Central memory CD8-positive, alpha-beta T cell (primary cell): ENCODE data around the gene MLST8.
A peak's percentile ranks its signal among the peaks of the same experiment; 100 is the strongest.
"Not testable (repeated sequence)": the region's sequence is repeated elsewhere in the genome, so short reads cannot be mapped to it uniquely, and the experiment has no call there.

Experiments
- ATAC-seq: fragments of 150-1000 bp; cut with Tn5 transposase; replicated peaks from 2 replicates; pipeline ENCODE4 v1.10.0; 2022; ENCODE audit warnings: mild to moderate bottlenecking, moderate FRiP score, moderate number of reproducible peaks; ENCODE audit not compliant: poor library complexity, severe bottlenecking; ENCODE audit errors: extremely low read depth
- DNase-seq, 2 donors: peaks; one replicate each; pipeline ENCODE4 v3.0.0; 2021; ENCODE audit warnings: low spot score in 2 of 2
- H3K27ac Mint-ChIP-seq: one replicate; pipeline ENCODE4 v1.8.0; 2022; ENCODE audit warnings: low read depth, mild to moderate bottlenecking, moderate library complexity, mixed read lengths
- H3K27me3 Mint-ChIP-seq: one replicate; pipeline ENCODE4 v1.8.0; 2022; ENCODE audit warnings: mixed read lengths
- H3K36me3 Mint-ChIP-seq: one replicate; pipeline ENCODE4 v1.8.0; 2022; ENCODE audit warnings: mild to moderate bottlenecking, moderate library complexity, mixed read lengths; ENCODE audit not compliant: insufficient read depth
- H3K4me1 Mint-ChIP-seq: one replicate; pipeline ENCODE4 v1.8.0; 2022; ENCODE audit warnings: mixed read lengths
- H3K4me3 Mint-ChIP-seq: one replicate; pipeline ENCODE4 v1.8.0; 2022; ENCODE audit warnings: mild to moderate bottlenecking, moderate library complexity, mixed read lengths
- H3K9me3 Mint-ChIP-seq: one replicate; pipeline ENCODE4 v1.8.0; 2022; ENCODE audit warnings: mixed read lengths

The MLST8 gene

DNA sequence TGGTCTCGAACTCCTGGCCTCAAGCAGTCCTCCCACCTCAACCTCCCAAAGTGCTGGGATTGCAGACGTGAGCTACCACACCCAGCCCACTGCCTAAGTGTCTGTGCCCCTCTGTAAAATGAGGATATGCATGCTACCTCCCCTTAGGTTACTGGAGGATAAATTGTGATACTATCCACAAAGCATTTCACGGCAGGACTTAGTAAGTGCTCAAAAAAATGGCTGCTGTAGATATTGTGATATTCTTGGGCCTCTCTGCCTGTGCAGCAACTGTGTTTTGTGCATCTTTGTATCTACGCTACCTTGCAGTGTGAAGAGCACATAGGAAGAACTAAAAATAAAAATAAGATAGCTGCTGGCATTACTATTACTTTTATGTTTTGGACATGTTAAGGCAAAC, 7.0 kb upstream of the MLST8 start:
- DNase-seq (no peak), ATAC-seq (no peak)
- H3K27ac Mint-ChIP-seq, result no peak overlapping the region
- H3K9me3 Mint-ChIP-seq, result no peaks in the 10 kb centered on the region
- H3K4me1 Mint-ChIP-seq, result no peaks in the 10 kb centered on the region
- peak overlapping the region; percentile 66 for H3K4me3 Mint-ChIP-seq
- H3K27me3 Mint-ChIP-seq, result peaks cover 35% of the 10 kb centered on the region
- H3K36me3 Mint-ChIP-seq, result peaks cover 1% of the 10 kb centered on the region

DNA sequence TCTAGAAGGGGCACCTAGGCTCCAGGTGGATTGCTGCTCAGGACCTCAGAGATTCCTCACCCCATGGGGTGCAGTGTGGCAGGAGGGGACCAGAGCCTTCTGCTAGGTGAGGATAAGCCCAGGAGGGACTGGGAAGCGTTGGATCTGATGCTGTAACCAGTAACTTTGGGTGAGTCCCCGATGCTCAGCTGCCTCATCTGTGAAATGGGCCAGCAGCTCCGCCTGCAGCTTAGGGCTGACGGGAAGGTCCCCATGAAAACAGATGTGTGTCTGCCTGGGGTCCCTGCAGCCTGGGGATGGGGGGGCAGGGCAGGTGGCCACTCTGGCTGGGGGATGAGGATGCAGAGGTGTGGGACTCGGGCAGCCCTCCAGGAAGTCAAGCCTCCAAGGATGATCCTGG, 6.2 kb upstream of the MLST8 start:
- Mint-ChIP-seq H3K4me1 (no peaks in the 10 kb centered on the region), H3K4me3 (no peak overlapping the region), H3K27me3 (peaks cover 35% of the 10 kb centered on the region), H3K27ac (no peak overlapping the region), H3K9me3 (no peaks in the 10 kb centered on the region), H3K36me3 (peaks cover 3% of the 10 kb centered on the region)
- DNase-seq (no peak), ATAC-seq (no peak)

DNA sequence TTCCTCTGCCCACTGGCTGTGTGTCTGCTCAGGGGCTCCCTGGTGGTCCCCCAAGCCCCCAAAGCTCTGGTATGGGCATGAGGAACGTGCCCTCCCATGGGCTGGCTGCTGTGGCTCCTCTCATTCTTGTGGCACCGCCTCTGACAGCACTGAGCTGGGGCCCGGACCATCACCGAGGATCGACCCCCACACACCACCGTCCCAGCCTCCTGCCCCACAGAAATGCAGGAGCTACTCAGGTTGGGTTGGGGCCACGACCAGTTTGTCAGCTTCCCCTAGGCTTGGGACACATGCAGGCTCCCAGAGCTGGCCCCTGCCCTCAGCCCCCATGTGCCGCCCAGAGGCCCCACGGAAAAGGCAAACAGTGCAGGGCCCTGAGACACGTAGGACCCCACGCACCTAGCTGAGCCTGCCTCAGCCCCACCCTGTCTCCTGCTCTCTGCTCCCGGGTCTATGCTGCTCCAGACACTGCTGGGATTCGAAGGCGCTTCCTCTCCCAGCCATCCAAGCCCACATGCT, 5.6 kb upstream of the MLST8 start:
- peaks cover 5% of the 10 kb centered on the region for H3K36me3 Mint-ChIP-seq
- H3K27ac Mint-ChIP-seq, result no peak overlapping the region
- H3K27me3 Mint-ChIP-seq, result peaks cover 31% of the 10 kb centered on the region
- H3K4me1 Mint-ChIP-seq, result peaks cover 5% of the 10 kb centered on the region
- no peak for ATAC-seq
- DNase-seq, result no peak
- H3K4me3 Mint-ChIP-seq, result no peak overlapping the region
- no peaks in the 10 kb centered on the region for H3K9me3 Mint-ChIP-seq

DNA sequence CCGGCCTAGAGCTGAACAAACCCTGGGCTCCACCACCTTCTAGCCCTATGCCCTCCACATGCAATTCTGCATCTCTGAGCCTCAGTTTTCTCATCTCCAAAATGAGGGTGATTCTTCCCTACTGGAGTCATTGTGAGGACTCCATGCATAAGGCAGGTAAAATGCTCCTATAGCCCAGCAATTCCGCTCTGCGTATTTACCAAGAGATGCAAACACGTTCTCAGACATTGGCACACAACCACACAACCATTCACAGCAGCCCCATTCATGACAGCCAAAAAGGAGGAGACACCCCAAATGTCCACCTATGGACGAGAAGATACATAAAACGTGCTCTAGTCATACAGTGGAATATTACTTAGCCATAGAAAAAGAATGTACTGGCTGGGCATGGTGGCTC, 4.9 kb upstream of the MLST8 start:
- ATAC-seq (no peak), DNase-seq (no peak)
- H3K27me3 Mint-ChIP-seq, result peaks cover 25% of the 10 kb centered on the region
- peaks cover 6% of the 10 kb centered on the region for H3K36me3 Mint-ChIP-seq
- H3K4me3 Mint-ChIP-seq, result no peak overlapping the region
- H3K27ac Mint-ChIP-seq, result no peak overlapping the region
- peaks cover 7% of the 10 kb centered on the region for H3K4me1 Mint-ChIP-seq
- no peaks in the 10 kb centered on the region for H3K9me3 Mint-ChIP-seq

DNA sequence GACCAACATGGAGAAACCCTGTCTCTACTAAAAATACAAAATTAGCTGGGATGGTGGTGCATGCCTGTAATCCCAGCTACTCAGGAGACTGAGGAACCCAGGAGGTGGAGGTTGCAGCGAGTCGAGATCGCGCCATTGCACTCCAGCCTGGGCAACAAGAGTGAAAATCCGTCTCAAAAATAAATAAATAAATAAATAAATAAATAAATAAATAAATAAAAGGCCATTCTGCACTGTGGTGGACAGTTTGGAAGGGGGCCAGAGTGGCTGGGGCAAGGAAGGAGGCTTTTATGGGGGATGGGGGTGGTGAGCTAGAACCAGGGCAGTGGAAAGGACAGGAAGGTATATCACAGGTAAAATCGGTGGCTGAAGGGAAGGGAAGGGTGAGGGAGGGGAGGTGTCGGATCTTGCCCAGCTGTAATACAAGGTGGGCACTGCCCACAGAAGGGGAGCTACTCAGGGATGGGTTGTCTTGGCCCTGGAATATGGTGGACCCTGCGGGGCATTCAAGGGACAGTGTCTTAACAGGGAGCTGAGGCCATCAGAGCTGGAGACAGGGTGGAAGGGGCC, 2.0 kb upstream of the MLST8 start:
- H3K9me3 Mint-ChIP-seq, DNase-seq, ATAC-seq: not testable (repeated sequence)
- peaks cover 17% of the 10 kb centered on the region for H3K36me3 Mint-ChIP-seq
- peak overlapping the region; percentile 78 for H3K4me3 Mint-ChIP-seq
- peak overlapping the region; percentile 84 for H3K27ac Mint-ChIP-seq
- peaks cover 11% of the 10 kb centered on the region for H3K27me3 Mint-ChIP-seq
- peaks cover 14% of the 10 kb centered on the region for H3K4me1 Mint-ChIP-seq

DNA sequence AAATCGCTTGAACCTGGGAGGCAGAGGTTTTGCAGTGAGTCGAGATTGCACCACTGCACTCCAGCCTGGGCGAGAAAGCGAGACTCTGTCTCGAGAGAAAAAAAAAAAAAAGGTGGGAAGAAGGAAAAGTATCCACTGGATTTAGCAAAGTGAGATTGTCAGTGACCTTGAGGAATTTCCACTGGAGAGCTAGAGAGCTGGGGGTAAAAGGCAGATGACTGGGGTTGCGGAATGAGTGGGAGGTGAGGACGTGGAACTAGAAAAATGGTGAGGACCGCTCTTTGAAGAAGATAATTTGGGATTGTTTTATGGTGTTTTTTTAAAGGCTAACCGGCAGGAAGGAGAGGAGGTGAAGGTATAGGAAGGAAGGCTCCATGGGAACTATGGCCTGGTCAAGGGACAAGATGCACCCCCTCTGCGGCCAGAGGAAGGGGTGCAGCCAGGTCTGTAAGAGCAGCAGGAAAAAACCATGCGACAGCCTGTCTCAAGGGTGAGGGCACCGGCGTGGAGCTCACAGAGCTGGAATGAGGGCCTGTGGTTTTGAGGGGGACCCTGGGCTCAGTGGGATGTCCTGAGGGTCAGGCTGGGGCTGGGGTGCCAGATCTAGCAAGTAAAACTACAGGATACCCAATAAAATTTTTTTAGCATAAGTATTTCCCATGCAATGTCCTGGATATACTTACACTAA, 694 bp upstream of the MLST8 start:
- DNase-seq (no peak), ATAC-seq (no peak)
- Mint-ChIP-seq H3K27me3 (no peaks in the 10 kb centered on the region), H3K27ac (peak overlapping the region; percentile 84), H3K4me1 (peaks cover 14% of the 10 kb centered on the region), H3K4me3 (peak overlapping the region; percentile 78), H3K36me3 (peaks cover 18% of the 10 kb centered on the region), H3K9me3 (no peaks in the 10 kb centered on the region)

DNA sequence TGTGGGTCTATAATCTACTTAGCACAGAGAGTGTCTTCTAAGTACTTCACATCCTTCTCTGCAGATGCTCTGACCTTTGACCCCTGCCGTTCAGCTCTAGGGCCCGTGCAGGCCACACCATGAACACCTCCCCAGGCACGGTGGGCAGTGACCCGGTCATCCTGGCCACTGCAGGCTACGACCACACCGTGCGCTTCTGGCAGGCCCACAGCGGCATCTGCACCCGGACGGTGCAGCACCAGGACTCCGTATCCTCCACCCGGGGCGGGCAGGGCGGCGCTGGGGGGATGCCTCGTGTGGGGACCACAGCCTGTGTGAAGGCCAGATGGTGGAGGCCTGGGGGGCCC, 686 bp downstream of the MLST8 start:
- no peak for DNase-seq
- H3K4me3 Mint-ChIP-seq, result peak overlapping the region; percentile 78
- no peaks in the 10 kb centered on the region for H3K9me3 Mint-ChIP-seq
- ATAC-seq, result peak; percentile 3
- H3K27me3 Mint-ChIP-seq, result no peaks in the 10 kb centered on the region
- H3K4me1 Mint-ChIP-seq, result peaks cover 14% of the 10 kb centered on the region
- H3K27ac Mint-ChIP-seq, result no peak overlapping the region
- peaks cover 18% of the 10 kb centered on the region for H3K36me3 Mint-ChIP-seq

DNA sequence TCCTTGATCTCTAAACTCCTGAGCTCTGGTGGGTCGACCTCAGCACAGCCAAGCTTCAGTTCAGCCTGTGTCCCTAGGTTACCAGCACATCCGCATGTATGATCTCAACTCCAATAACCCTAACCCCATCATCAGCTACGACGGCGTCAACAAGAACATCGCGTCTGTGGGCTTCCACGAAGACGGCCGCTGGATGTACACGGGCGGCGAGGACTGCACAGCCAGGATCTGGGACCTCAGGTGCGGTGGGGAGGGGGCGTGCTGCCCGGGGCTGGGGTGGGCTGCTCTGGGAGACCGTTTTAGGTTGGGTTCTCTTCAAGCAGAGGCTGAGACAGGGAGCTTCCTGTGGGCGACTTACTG, 1.1 kb downstream of the MLST8 start:
- H3K4me1 Mint-ChIP-seq, result peaks cover 14% of the 10 kb centered on the region
- ATAC-seq, result no peak
- H3K36me3 Mint-ChIP-seq, result peaks cover 18% of the 10 kb centered on the region
- H3K9me3 Mint-ChIP-seq, result no peaks in the 10 kb centered on the region
- DNase-seq, result no peak
- H3K27ac Mint-ChIP-seq, result no peak overlapping the region
- H3K4me3 Mint-ChIP-seq, result peak overlapping the region; percentile 78
- no peaks in the 10 kb centered on the region for H3K27me3 Mint-ChIP-seq

DNA sequence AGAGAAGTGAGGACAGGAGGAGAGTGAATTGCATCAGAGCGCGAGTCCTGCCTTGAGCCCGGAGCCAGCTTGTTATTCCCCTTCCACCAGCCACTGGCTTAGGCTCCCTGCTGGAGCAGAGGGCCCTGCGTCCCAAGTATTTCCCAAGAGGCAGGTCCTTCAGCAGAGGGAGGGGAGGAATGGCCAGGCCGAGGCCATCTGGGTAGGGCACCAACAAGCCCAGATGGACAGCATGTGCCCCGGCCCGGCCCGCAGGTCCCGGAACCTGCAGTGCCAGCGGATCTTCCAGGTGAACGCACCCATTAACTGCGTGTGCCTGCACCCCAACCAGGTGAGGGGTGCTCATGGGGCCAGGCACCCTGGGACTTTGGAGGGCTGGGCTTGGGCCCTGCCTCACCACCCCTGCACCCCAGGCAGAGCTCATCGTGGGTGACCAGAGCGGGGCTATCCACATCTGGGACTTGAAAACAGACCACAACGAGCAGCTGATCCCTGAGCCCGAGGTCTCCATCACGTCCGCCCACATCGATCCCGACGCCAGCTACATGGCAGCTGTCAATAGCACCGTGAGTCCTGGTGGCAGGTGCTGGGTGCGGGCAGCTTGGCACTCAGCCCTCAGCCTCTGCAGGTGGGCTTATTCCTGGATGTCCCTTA, 1.7 kb downstream of the MLST8 start:
- Mint-ChIP-seq H3K4me3 (peak overlapping the region; percentile 78), H3K27me3 (no peaks in the 10 kb centered on the region), H3K36me3 (peaks cover 18% of the 10 kb centered on the region), H3K9me3 (no peaks in the 10 kb centered on the region), H3K27ac (no peak overlapping the region), H3K4me1 (peaks cover 14% of the 10 kb centered on the region)
- ATAC-seq, result no peak
- DNase-seq, result no peak

DNA sequence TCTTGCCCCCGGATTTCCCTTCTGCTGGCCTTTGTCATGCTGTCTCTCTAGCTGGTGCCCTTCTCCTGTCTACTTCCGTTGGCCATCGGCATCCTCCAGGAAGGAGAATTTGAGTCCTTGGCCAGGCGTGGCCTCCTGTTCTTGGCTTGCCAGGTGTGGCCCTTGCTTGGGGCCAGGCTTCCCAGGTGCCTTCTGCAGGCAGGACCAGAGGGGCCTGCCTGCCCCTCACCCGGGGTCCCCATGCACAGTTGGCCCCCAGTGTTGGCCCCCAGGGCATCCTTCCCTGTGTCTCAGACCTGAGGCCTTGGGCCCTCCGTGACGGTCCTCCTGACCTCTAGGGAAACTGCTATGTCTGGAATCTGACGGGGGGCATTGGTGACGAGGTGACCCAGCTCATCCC, 2.6 kb downstream of the MLST8 start:
- Mint-ChIP-seq H3K27me3 (no peaks in the 10 kb centered on the region), H3K4me3 (peak overlapping the region; percentile 38), H3K9me3 (no peaks in the 10 kb centered on the region), H3K36me3 (peaks cover 18% of the 10 kb centered on the region), H3K4me1 (peaks cover 14% of the 10 kb centered on the region), H3K27ac (no peak overlapping the region)
- DNase-seq, result no peak
- ATAC-seq, result no peak

DNA sequence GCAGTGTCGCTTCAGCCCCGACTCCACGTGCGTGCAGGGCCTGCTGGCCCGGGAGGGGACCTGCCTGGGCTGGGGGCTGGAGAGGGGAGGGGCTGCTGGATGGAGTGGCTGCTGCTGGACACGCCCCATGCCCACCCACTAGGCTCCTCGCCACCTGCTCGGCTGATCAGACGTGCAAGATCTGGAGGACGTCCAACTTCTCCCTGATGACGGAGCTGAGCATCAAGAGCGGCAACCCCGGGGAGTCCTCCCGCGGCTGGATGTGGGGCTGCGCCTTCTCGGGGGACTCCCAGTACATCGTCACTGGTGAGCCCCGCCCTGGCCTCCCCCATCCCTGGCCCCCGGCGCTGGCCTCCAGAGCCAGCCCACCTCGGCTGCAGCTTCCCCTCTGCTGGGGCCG, 3.1 kb downstream of the MLST8 start:
- Mint-ChIP-seq H3K27ac (no peak overlapping the region), H3K4me3 (no peak overlapping the region), H3K9me3 (no peaks in the 10 kb centered on the region), H3K27me3 (no peaks in the 10 kb centered on the region), H3K4me1 (peaks cover 17% of the 10 kb centered on the region), H3K36me3 (peaks cover 20% of the 10 kb centered on the region)
- no peak for DNase-seq
- no peak for ATAC-seq

DNA sequence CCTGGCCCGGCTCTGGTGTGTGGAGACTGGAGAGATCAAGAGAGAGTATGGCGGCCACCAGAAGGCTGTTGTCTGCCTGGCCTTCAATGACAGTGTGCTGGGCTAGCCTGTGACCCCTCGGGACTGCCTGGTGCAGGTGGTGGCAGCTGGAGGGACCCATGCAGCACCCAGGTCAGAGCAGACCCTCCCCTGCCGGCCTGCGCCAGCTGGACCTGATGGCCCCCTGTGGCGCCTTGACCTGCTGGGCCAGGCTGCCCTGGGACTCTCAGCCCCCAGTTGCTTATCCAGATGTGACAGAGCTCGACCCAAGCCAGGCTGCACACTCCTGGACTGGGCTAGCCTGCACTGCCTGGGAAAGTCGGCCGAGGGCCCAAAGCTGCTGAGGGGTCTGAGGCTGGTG, 3.5 kb downstream of the MLST8 start:
- Mint-ChIP-seq H3K27me3 (no peaks in the 10 kb centered on the region), H3K36me3 (peaks cover 22% of the 10 kb centered on the region), H3K9me3 (no peaks in the 10 kb centered on the region), H3K4me1 (peaks cover 20% of the 10 kb centered on the region), H3K27ac (no peak overlapping the region), H3K4me3 (no peak overlapping the region)
- DNase-seq (no peak), ATAC-seq (no peak)
